Neural cell (in vitro differentiated cells): ENCODE data around the gene TAPBPL. TPM values are rescaled to one million over a fixed set of nuclear protein-coding genes. Genes with fewer than 3 reads are reported as not detected.

ENCODE experiments used
- H2AFZ ChIP-seq: fragments of 200-600, 300-800 bp; sonication (generic), shearing (Covaris generic); 2 replicates; pipeline ENCODE4 v1.6.0; 2014; ENCODE audit warnings: low read depth, mild to moderate bottlenecking, antibody characterized with exemption, low read length, moderate library complexity
- H3F3A ChIP-seq: fragments of 200-600 bp; shearing (Covaris generic); 2 replicates; pipeline ENCODE4 v1.6.1; 2016; ENCODE audit warnings: mild to moderate bottlenecking, moderate library complexity, mixed read lengths, antibody characterized with exemption, low read length; ENCODE audit not compliant: insufficient read depth, poor library complexity, severe bottlenecking
- H3K27ac ChIP-seq: fragments of 200-600, 300-800 bp; sonication (generic), shearing (Covaris generic); 2 replicates; pipeline ENCODE4 v1.5.1; 2014; ENCODE audit warnings: mild to moderate bottlenecking, low read length, moderate library complexity
- H3K27me3 ChIP-seq: fragments of 300-800, 200-600 bp; sonication (generic), shearing (Covaris generic); 2 replicates; pipeline ENCODE4 v1.6.0; 2014; ENCODE audit warnings: mild to moderate bottlenecking, low read depth, low read length, moderate library complexity; ENCODE audit not compliant: insufficient read depth
- H3K36me3 ChIP-seq: fragments of 300-800, 200-600 bp; sonication (generic), shearing (Covaris generic); 2 replicates; pipeline ENCODE4 v1.5.1; 2014; ENCODE audit warnings: mild to moderate bottlenecking, antibody characterized with exemption, low read length, moderate library complexity; ENCODE audit not compliant: insufficient read depth
- H3K4me2 ChIP-seq: fragments of 300-800, 200-600 bp; sonication (generic), shearing (Covaris generic); 2 replicates; pipeline ENCODE4 v1.6.0; 2014; ENCODE audit warnings: mild to moderate bottlenecking, low read length
- H3K4me3 ChIP-seq: fragments of 300-800, 200-600 bp; sonication (generic), shearing (Covaris generic); 2 replicates; pipeline ENCODE4 v1.5.1; 2014; ENCODE audit warnings: mild to moderate bottlenecking, low read length, moderate library complexity
- H3K79me2 ChIP-seq: fragments of 200-600 bp; shearing (Covaris generic); replicated peaks from 2 replicates; pipeline ENCODE4 v1.6.0; 2014; ENCODE audit warnings: mild to moderate bottlenecking, low read length, moderate library complexity; ENCODE audit not compliant: insufficient read depth
- H3K9ac ChIP-seq: fragments of 300-800, 200-600 bp; sonication (generic), shearing (Covaris generic); 2 replicates; pipeline ENCODE4 v1.6.1; 2016; ENCODE audit warnings: mild to moderate bottlenecking, low read length, mixed read lengths
- H3K9me2 ChIP-seq: fragments of 200-600 bp; shearing (Covaris generic); 2 replicates; pipeline ENCODE4 v1.6.1; 2016; ENCODE audit warnings: mild to moderate bottlenecking, low read length, mixed read lengths; ENCODE audit not compliant: insufficient read depth
- H3K9me3 ChIP-seq: fragments of 200-600, 300-800 bp; sonication (generic), shearing (Covaris generic); 2 replicates; pipeline ENCODE4 v1.6.1; 2016; ENCODE audit warnings: mild to moderate bottlenecking, mixed run types, low read length, moderate library complexity, mixed read lengths
- H4K20me1 ChIP-seq: fragments of 200-600 bp; shearing (Covaris generic); 2 replicates; pipeline ENCODE4 v1.6.1; 2016; ENCODE audit warnings: mild to moderate bottlenecking, mixed run types; ENCODE audit not compliant: insufficient read depth
- CTCF ChIP-seq: fragments of 450-650 bp; IDR thresholded peaks from 2 replicates; pipeline ENCODE4 v1.5.1; 2014; ENCODE audit warnings: antibody characterized with exemption, mild to moderate bottlenecking, moderate library complexity; ENCODE audit not compliant: poor library complexity, severe bottlenecking
- EP300 ChIP-seq: fragments of 450-650 bp; conservative IDR thresholded peaks from 2 replicates; pipeline ENCODE4 v1.6.1; 2014; ENCODE audit warnings: antibody characterized with exemption, mild to moderate bottlenecking, moderate library complexity; ENCODE audit not compliant: poor library complexity, severe bottlenecking
- EZH2 ChIP-seq: fragments of 200-600, 300-800 bp; shearing (Covaris generic), sonication (generic); IDR thresholded peaks from 2 replicates; pipeline ENCODE4 v1.6.1; 2014; ENCODE audit warnings: antibody characterized with exemption, low read length, borderline replicate concordance, mild to moderate bottlenecking; ENCODE audit not compliant: insufficient read depth, poor library complexity, severe bottlenecking
- MXI1 ChIP-seq: fragments of 450-650 bp; conservative IDR thresholded peaks from 2 replicates; pipeline ENCODE4 v1.6.1; 2014; ENCODE audit warnings: antibody characterized with exemption, mild to moderate bottlenecking; ENCODE audit not compliant: poor library complexity, severe bottlenecking
- POLR2AphosphoS5 ChIP-seq: IDR thresholded peaks from 2 replicates; pipeline ENCODE4 v1.6.1; 2012
- RAD21 ChIP-seq: fragments of 450-650 bp; conservative IDR thresholded peaks from 2 replicates; pipeline ENCODE4 v1.6.1; 2014; ENCODE audit warnings: antibody characterized with exemption, mild to moderate bottlenecking, moderate library complexity
- REST ChIP-seq: IDR thresholded peaks from 2 replicates; pipeline ENCODE4 v1.6.1; 2012; ENCODE audit warnings: borderline replicate concordance
- SMC3 ChIP-seq: fragments of 450-650 bp; conservative IDR thresholded peaks from 2 replicates; pipeline ENCODE4 v1.6.1; 2014; ENCODE audit warnings: antibody characterized with exemption, mild to moderate bottlenecking, moderate library complexity; ENCODE audit not compliant: poor library complexity
- TAF1 ChIP-seq: IDR thresholded peaks from 2 replicates; pipeline ENCODE4 v1.6.1; 2012; ENCODE audit warnings: low read depth
- polyA minus RNA-seq: library from RNA; depleted of rRNA, polyadenylated mRNA; stranded (reverse); fragments of >200 nt; gene quantifications from 2 replicates; pipeline ENCODE4 v1.2.3, GENCODE V29; 2014
- polyA plus RNA-seq: library from polyadenylated mRNA; depleted of rRNA; stranded (reverse); fragments of >200 nt; gene quantifications from 2 replicates; pipeline ENCODE4 v1.2.3, GENCODE V29; 2014

The TAPBPL gene
- polyA plus RNA-seq (not detected in 2 replicates), polyA minus RNA-seq (1.2 TPM in 1 of 2 replicates, not detected in the other)

- H3F3A ChIP-seq, result no peaks in the 10 kb centered on the region
- no peaks in the 10 kb centered on the region for H4K20me1 ChIP-seq
- H3K27me3 ChIP-seq, result no peaks in the 10 kb centered on the region
- peak within 1 kb of the TSS; percentile 34 for H3K4me2 ChIP-seq
- peak within 1 kb of the TSS; percentile 58 for H3K27ac ChIP-seq
- peak within 1 kb of the TSS; percentile 83 for H2AFZ ChIP-seq
- H3K79me2 ChIP-seq, result no peaks in the 10 kb centered on the region
- no peaks in the 10 kb centered on the region for H3K9me2 ChIP-seq
- H3K4me3 ChIP-seq, result peak within 1 kb of the TSS; percentile 55
- H3K9ac ChIP-seq, result peak within 1 kb of the TSS; percentile 70
- H3K9me3 ChIP-seq, result no peaks in the 10 kb centered on the region
- no peaks in the 10 kb centered on the region for H3K36me3 ChIP-seq
- TF ChIP-seq TAF1, result peak; percentile 46
- TF ChIP-seq POLR2AphosphoS5, result peak; percentile 50
- TF ChIP-seq EP300, result peak; percentile 24
- TF ChIP-seq MXI1, result no peak
- TF ChIP-seq REST, result peak; percentile 37
These were observed at the start of gene TAPBPL for GRCh38 chr12:6451348-6452244. Gene TAPBPL (plus strand): TSS chr12:6452042. CDS start chr12:6452249, 207 bp downstream.

GRCh38 chr12:6404390-6404789, 47.5 kb upstream of the TAPBPL start:
- H3K9ac ChIP-seq, result no peak overlapping the region
- no peaks in the 10 kb centered on the region for H3K36me3 ChIP-seq
- TF ChIP-seq CTCF, result no peak
- TF ChIP-seq TAF1, result no peak
- TF ChIP-seq REST, result no peak
- TF ChIP-seq MXI1, result no peak
- TF ChIP-seq SMC3, result no peak
- TF ChIP-seq POLR2AphosphoS5, result no peak
- no peak for TF ChIP-seq EP300
- no peak for TF ChIP-seq RAD21
- TF ChIP-seq EZH2, result no peak
- no peaks in the 10 kb centered on the region for H3K9me2 ChIP-seq
- H3K4me2 ChIP-seq, result no peak overlapping the region
- H2AFZ ChIP-seq, result no peak overlapping the region
- H3K9me3 ChIP-seq, result no peaks in the 10 kb centered on the region
- no peaks in the 10 kb centered on the region for H4K20me1 ChIP-seq
- H3F3A ChIP-seq, result no peaks in the 10 kb centered on the region
- H3K4me3 ChIP-seq, result no peak overlapping the region
- no peaks in the 10 kb centered on the region for H3K79me2 ChIP-seq
- no peaks in the 10 kb centered on the region for H3K27me3 ChIP-seq
- no peak overlapping the region for H3K27ac ChIP-seq
